Measurements from ENCODE around the gene C2orf92.

Gene C2orf92

GRCh38 chr2:97724501-97724900 is 55.0 kb downstream of the C2orf92 start:
- Histone ChIP-seq H3K9me3 (ENCODE audit: control insufficient read depth, insufficient read depth, low read depth, low read length) (no peaks in the 10 kb centered on the region), H3K27ac (ENCODE audit: extremely low read depth, low read depth, low read length) (no peak overlapping the region), H3K4me1 (ENCODE audit: control insufficient read depth, insufficient read depth, low read length) (no peaks in the 10 kb centered on the region), H3K4me3 (ENCODE audit: low read depth, low read length) (no peak overlapping the region), H3K36me3 (ENCODE audit: control insufficient read depth in 2 of 2, insufficient read depth in 1 of 2, low read length in 2 of 2) (no peaks in the 10 kb centered on the region)
- TF ChIP-seq ZNF404 (tag by site-specific recombination; IDR thresholded peaks at IDR 0.05) (no peak), ZNF24 (tag by site-specific recombination; IDR thresholded peaks at IDR 0.05) (no peak), ZNF704 (tag by site-specific recombination; IDR thresholded peaks at IDR 0.05) (no peak), ZNF785 (tag by site-specific recombination; IDR thresholded peaks at IDR 0.05) (no peak), ZNF670 (tag by site-specific recombination; IDR thresholded peaks at IDR 0.05; ENCODE audit: low read depth) (no peak), GLI4 (tag by site-specific recombination; IDR thresholded peaks at IDR 0.05) (no peak), PRDM1 (tag by site-specific recombination; IDR thresholded peaks at IDR 0.05) (no peak), HOXD13 (CRISPR knock-in tag; IDR thresholded peaks at IDR 0.05; ENCODE audit: borderline replicate concordance) (no peak), HOXA7 (CRISPR knock-in tag; IDR thresholded peaks at IDR 0.05; ENCODE audit: borderline replicate concordance) (no peak), ZNF513 (tag by site-specific recombination; IDR thresholded peaks at IDR 0.05) (no peak)
- ChIA-PET POLR2A (no interaction called here), CTCF (interaction anchor here (0.5 to 1.3 kb wide), 2 partner anchors 16 to 938 kb away, joined by 4 to 6 read pairs; no protein-coding TSS in a partner anchor)

GRCh38 chr2:97724946-97725688 is 55.6 kb downstream of the C2orf92 start:
- ChIA-PET POLR2A (no interaction called here), CTCF (interaction anchor here (0.5 to 4.1 kb wide), 3 partner anchors 15 to 939 kb away, joined by 4 to 20 read pairs (median 6); no protein-coding TSS in a partner anchor)
- no peaks in the 10 kb centered on the region for H3K36me3 ChIP-seq (ENCODE audit: control insufficient read depth in 2 of 2, insufficient read depth in 1 of 2, low read length in 2 of 2)
- no peak overlapping the region for H3K4me3 ChIP-seq (ENCODE audit: low read depth, low read length)
- H3K9me3 ChIP-seq (ENCODE audit: control insufficient read depth, insufficient read depth, low read depth, low read length): no peaks in the 10 kb centered on the region
- H3K4me1 ChIP-seq (ENCODE audit: control insufficient read depth, insufficient read depth, low read length): no peaks in the 10 kb centered on the region
- H3K27ac ChIP-seq (ENCODE audit: extremely low read depth, low read depth, low read length): no peak overlapping the region
- TF ChIP-seq INSM2 (tag by site-specific recombination; IDR thresholded peaks at IDR 0.05) (no peak), WT1 (tag by site-specific recombination; IDR thresholded peaks at IDR 0.05) (no peak), ZNF555 (tag by site-specific recombination; conservative IDR thresholded peaks at IDR 0.05) (no peak), SCRT2 (tag by site-specific recombination; IDR thresholded peaks at IDR 0.05) (no peak), ZBTB26 (tag by site-specific recombination; optimal IDR thresholded peaks at IDR 0.05) (no peak), ZNF274 (IDR thresholded peaks at IDR 0.05; ENCODE audit: low read length) (no peak), ZNF274 (tag by site-specific recombination; IDR thresholded peaks at IDR 0.05; ENCODE audit: borderline replicate concordance) (no peak), ZNF223 (tag by site-specific recombination; IDR thresholded peaks at IDR 0.05) (no peak), KLF8 (tag by site-specific recombination; IDR thresholded peaks at IDR 0.05) (no peak), ZNF518A (tag by site-specific recombination; conservative IDR thresholded peaks at IDR 0.05; ENCODE audit: low read depth) (no peak), ZNF660 (tag by site-specific recombination; IDR thresholded peaks at IDR 0.05) (no peak), OVOL3 (tag by site-specific recombination; IDR thresholded peaks at IDR 0.05) (no peak), KLF7 (tag by site-specific recombination; IDR thresholded peaks at IDR 0.05; ENCODE audit: borderline replicate concordance) (no peak), ZNF560 (tag by site-specific recombination; IDR thresholded peaks at IDR 0.05; ENCODE audit: borderline replicate concordance) (no peak)
